Muscle of back (tissue), 11 donors: Measurements from ENCODE around the gene LIF. TPM values are rescaled to one million over a fixed set of nuclear protein-coding genes. Genes with fewer than 3 reads are reported as not detected.
"Not testable (repeated sequence)": the region's sequence is repeated elsewhere in the genome, so short reads cannot be mapped to it uniquely, and the experiment has no call there.

Source experiments
- DNase-seq, 3 donors: peaks; one replicate each; pipeline versions ENCODE4 v3.0.0 to v3.0.0-alpha.2; 2013
- polyA plus RNA-seq, 10 donors: library from polyadenylated mRNA; unstranded; fragments of 120-200 nt; gene quantifications; one replicate each; pipeline ENCODE4 v1.2.1, GENCODE V29; 2013; ENCODE audit not compliant: insufficient read length in 10 of 10

Gene LIF
- polyA plus RNA-seq, 10 donors, result 0.62 to 1.5 (median 0.80) TPM

DNA sequence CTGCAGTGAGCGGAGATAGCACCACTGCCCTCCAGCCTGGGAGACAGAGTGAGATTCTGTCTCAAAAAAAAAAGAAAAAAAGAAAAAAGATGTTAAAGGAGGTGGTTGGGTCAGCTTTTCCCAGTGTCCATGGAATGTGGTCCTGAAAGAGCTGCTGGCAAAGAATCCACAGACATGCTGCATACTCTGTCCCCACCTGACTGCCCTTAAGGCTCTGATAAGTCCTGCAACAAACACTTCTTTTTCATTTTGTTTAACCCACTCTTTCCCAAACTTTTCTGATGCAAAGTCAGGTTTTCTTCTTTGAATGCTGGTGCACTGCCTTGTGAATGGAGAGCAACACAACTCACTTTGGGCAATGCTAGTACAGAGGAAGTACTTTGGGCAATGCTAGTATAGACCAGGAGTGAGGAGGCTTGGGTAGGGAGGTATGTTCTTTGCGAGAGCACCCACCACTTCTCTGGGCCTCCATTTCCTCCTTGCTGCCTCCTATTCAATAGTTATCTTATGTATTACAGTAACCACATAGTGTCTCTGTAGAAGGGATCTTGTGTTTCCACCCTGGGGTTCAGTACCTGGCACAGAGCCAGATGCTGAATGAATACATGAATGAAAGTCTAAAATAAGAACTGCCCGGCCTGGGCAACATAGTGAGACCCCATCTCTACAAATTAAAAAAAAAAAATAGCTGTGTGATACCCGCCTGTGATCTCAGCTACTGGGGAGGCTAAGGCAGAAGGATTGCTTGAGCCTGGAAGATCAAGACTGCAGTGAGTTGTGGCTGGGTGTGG lies 18.9 kb downstream of the LIF start:
- no peak for DNase-seq

DNA sequence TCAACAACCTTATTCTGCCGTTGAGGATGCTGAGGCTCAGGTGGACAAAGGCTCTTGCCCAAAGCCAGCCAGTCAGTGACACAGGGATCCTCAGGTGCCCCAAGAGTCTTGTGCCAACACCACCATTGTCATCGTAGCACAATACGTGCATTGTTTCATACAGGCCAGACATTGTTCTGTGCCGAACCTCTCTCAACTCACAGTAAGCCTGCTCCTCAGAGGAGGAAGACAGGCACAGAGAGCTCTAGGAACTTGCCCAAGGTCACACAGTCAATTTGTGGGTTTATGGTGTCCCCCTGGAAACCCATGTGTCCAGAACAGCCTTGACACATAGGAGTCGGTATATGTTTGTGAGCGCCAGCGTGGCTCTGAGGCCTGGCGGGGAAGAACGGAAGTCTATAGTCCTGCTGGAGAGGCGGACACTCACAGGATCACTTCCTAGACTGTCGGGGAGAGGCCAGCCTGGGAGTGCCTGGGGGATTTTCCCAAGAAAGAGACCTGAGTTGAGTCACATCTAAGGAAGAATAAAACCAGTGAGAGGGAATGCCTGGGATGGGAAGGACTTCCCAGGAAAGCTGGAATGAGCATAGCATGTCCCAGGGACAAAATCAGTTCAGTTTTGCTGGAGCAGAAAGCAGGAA lies 20.2 kb downstream of the LIF start:
- DNase-seq, result no peak

DNA sequence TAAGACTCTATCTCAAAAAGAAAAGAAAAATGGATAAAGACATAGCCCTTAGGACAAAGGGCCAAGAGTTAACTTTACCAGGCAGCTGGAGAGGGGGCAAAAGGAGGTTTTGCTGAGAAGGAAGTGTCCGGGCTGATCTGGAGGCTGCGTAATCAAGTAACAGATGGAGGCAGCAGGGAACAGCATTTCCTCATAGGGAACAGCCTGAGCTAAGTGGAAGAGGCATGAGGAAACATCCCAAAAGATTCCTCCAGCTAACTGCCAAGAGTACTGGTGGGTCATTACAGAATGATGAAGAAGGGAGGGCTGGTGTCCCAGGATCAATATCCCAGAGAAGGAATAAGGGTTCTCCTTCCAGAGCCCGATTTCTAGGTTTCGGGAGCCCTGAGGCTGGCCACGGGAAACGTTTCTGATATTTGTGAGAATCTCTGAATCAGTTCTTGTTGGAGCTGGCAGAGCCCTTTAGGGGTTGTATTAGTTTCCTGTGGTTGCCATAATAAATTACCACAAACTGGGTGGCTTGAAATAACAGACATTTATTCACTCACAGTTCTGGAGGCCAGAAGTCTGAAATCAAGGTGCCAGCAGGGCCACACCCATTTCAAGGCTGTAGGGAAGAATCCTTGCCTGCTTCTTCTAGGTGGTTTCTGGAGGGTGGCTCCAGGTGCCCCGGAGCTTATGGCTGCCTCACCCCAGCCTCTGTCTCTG lies 21.2 kb downstream of the LIF start:
- no peak for DNase-seq

DNA sequence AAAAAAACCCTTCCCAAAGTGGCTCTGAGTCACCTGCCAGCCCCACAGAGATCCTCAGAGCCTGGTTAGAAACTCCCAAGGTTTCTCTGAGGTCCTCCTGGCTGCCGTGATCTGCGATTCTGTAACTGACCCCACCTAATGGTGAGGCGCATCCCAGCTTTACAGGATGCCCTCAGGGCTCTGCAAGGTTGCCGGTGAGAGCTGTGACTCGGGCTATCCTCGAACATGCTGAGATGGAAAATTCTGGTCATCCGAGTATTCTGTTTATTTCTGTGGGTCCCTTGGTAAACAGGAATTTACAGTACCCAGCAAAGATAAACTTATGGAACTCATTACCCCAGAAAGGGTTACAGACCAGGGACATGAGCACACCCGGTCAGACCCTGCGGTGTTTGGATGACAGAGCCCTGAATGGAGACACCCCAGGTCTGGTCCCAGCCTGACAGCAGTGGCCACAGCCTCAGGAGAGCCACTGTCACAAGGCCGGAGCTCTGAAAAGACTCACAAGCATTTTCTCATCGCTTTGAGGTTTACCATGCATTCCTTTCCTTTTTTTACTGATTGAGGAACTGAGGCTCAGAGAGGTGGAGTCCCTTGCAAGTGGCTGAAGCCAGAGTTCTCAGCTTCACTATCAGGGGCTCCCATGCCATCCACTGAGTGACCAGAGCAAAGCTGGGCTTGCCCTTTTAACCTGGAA lies 22.2 kb downstream of the LIF start:
- no peak for DNase-seq

DNA sequence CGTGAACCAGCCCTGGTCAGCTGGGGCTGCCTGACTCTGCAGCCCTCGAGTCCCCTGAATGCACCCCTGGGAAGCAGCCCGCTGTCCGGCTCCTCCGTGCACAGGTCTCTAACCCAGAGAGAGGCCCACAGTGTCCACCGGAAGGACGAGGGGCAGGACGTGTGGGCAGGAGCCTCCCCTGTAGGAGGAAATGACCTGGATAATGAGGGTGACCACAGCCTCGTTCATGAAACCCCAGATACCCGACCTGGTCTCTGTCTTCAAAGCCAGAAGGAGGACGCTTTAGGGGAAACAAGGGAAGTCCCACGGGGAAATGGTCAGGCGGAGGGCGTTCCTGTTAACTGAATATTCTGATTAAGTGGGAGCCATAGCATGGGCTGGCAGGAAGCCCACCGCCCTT lies 23.3 kb downstream of the LIF start:
- no peak for DNase-seq

DNA sequence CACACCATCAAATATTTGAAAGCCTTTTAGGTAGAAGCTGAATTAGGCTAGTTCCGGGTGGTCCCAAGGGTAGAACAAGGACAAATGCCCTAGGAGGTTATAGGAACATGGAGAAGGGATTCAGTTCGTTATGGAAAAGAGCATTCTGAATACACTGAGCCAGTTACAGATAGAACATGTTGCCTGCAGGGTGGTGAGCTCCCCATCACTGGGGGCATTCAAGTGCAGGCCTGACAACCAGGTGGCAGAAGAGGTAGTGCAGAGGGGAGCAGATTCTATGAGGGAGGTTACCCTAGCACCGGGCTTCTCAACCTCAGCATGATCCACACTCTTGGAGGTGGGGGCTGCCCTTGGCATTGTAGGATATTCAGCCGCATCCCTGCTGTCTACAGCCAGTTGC lies 24.2 kb downstream of the LIF start:
- DNase-seq, result no peak

DNA sequence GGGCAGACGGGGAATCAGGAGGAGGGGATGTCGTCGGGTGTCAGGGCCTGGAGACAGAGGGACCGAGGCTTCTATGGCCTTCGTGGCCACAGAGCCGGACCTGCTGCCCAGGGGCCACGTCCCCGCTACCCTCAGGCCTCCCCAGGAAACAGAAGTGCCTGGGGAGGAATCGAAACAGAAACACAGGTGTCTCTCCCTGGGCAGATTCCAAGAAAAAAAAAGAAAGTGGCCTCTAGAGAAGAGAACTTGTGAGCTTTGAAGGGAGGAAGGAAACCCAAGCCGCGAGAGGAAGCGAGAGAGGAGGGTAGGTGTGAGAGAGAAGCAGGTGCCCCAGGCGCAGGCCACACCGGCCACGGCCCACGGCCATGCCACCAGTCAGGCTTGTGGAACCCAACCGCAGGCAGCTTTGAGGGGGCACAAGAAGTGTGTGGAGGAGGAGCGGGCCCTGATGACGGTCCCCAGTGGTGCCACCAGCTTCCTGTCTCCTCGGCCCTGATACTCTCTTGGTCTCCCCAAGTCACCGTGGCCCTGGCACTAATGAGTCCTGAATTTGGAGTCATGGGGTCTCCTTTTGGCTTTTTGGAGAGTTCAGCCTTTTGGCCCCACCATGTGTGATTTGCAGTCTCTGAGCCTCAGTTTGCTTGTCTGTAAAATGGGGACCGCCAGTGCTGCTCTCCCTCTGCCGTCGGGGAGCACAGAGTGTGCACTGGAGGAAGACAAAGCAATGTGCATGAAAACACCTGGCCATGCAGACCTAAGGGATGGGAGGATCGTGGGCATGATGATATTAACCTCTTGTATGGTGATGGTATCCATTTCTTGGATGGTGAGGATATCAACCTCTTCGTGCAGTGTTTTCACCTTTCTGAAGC lies 25.2 kb downstream of the LIF start:
- no peak for DNase-seq

DNA sequence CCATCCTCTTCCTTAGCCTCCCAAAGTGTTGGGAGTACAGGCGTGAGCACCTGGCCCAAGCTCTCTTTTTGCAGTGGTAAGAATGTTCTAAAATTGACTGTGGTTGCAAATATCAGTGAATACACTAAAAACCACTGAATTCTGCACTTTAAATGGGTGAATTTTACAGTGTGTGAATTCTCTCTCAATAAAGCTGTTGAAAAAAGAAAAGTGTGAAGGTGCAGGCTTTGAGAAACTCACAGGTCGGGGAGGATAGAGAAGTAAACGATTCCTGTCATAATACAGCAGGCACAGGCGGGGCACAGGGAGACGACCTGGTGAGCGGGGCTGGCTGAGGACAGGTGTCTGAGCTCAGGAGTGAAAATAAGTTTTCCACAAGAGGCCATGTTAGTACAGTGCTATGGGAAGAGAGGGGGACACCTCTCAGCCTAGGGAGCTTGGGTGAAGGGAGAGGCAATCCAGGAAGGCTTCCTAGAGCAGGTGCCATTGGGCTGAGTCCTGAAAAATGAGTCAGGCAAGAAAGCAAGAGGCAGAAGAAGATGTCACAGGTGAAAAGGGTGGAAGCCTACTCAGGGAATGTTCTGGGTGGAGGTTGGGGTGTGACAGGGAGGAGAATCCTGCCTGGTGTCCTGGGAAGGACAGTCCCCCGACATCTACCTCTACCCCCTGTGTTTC lies 26.1 kb downstream of the LIF start:
- no peak for DNase-seq

DNA sequence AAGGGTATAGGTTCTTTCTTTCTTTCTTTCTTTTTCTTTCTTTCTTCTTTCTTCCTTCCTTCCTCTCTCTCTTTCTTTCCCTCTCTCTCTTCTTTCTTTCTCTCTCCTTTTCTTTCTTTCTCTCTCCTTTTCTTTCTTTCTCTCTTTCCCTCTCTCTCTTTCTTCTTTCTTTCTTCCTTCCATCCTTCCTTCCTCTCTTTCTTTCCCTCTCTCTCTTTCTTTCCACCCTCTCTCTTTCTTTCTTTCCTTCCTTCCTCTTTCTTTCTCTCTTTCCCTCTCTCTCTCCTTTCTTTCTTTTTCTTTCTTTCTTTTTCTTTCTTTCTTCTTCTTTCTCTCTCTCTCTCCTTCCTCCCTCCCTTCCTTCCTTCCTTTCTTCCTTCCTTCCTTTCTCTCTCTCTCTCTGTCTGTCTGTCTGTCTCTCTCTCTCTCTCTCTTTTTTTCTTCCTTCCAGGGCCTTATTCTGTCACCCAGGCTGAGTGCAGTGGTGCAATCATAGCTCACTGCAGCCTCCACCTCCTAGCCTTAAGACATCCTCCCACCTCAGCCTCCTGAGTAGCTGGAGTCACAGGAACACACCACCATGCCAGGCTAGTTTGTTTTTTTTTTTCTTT lies 26.8 kb downstream of the LIF start:
- no peak for DNase-seq

DNA sequence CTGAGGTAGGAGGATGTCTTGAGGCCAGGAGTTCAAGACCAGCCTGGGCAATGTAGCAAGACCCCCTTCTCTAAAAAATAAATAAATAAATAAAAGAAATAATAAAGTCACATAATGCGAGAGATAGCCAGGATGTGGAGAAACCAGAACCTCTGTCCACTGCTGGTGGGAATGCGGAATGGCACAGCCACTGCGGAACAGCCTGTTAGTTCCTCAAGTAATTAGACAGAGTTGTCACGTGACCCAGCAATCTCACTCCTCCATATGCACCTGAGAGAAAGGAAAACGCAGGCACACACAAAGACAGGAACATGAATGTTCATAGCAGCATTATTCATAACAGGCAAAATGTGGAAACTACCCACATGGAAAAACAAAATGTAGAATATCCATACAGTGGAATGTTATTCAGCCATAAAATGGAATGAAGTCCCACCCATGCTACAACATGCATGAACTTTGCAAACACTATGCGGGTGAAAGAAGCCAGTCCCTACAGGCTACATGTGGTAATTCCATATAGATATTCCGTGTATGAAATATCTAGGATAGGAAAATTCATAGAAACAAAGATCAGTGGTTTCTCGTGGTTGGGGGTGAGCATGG lies 27.4 kb downstream of the LIF start:
- no peak for DNase-seq

DNA sequence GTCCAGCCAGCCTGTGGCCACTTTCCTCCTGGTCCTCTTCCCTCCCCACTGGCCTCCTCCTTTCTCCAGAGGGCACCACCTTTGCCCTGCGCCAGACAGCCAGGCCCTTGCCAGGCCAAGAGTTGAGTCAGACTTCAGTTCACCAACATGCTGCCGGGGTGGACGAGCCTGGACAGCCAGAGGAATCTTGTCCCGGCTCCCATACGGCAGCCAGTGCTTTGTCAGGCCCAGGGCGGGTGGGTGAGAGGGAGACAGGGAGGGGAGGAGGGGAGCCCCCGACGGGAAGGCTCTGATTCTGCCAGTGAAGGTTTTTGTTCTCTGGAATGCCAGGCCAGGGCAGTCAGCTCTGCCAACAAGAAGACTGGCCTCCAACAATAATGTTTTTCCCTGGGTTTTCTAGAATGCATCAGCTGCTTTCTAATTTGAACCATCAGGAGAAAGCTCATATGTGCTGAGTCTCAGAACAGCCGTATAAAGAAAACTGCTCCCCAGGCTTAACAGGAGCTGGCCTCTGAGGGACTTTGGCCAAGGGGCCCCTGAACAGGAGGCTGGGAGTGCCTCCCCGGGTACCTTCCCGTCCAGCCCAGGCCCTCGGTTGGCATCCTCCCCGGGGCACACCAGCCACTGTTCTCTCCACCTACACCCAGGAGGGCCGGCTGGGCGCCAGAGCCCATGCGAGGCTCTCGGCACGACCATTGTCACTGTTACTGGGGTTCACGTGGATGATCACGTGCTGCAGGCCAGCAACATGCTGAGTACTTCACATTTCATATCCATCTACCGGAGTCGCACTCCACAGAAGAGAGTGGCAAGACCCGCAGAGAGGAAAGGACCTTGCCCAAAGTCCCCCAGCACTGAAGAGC lies 28.6 kb downstream of the LIF start:
- DNase-seq, result no peak

DNA sequence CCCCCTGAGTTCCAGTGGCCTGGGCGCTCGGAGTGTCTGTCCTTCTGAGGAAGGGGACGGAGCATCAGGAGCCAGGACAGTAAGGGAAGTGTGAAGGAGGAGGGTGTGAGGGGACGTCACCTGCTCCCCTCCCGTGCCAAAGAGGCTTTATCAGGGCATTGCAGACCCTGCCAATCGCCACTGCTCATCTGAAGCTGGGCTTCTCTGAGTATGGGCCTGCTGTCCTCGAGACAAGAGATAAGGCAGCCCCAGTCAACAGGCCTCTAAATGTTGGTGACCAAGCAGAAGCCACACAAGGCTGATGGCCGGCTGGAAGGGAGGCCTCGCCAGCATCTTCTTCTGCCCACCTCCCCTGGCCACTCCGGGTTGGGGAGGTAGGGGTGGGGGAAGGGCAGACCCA lies 29.8 kb downstream of the LIF start:
- no peak for DNase-seq

DNA sequence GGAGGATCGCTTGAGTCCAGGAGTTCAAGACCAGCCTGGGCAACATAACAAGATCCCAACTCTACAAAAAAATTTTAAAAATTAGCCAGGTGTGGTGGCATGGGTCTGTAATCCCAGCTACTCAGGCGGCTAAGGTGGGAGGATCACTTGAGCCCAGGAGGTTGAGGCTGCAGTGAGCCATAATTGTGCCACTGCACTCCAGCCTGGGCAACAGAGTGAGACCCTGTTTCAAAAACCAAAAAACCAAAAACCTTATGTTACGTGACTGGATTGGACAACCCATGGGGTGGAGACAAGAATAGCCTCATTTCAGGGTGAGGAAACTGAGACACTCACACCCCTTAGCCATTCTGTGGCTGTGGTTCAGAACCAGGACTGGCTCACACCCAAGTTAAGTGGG lies 30.3 kb downstream of the LIF start:
- not testable (repeated sequence) for DNase-seq

DNA sequence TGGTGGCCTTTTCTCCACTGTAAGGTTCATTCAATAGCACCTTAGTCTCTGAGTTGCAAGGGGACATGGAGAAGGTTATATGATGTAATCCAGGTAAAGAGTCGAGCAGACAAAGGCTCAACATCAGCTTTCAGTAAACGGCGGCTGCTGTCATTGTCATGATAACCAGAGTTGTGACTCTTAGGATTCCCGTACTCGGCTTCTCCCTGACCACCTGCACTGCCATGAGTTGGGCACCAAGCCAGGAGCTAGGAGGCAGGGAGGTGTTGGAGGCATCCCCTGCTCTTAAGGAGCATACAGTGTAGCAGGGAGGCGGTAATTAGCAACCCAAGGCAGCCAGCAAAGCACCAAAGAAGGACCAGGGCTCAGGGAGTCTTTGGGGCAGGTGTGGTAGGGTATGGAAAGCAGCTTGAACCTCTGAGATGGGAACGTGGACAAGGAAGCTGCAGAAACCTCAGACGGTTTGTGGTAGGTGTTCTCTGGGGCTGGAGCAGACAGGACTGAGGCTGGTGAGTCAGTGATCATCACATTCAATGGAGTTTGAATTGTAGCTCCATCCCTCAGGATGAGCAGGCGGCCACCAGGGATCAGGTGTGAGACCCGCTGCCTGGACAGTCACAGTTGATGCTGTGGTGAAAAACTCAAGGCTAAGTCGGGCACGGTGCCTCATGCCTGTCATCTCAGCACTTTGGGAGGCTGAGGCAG lies 31.7 kb downstream of the LIF start:
- DNase-seq, result no peak

DNA sequence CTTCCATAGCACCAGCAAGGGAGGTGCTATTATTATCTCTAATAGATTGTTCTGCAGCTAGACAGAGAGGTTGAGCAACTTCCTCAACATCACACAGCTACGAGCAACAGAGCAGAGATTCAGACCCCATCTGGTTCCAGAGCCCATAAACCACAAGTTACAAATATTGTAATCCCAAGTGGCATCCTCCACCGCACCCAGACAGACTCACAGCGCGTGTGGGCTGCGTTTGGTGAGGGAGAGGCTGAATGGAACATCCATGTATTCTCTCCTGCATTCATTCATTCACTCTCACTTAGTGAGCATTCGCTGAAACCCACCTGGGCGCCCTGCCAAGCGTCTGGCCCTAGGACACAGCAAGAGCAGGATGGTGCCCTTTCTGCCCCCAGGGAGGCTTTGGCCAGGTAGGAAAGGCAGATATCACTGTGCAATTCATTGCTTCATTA lies 33.5 kb downstream of the LIF start:
- no peak for DNase-seq

DNA sequence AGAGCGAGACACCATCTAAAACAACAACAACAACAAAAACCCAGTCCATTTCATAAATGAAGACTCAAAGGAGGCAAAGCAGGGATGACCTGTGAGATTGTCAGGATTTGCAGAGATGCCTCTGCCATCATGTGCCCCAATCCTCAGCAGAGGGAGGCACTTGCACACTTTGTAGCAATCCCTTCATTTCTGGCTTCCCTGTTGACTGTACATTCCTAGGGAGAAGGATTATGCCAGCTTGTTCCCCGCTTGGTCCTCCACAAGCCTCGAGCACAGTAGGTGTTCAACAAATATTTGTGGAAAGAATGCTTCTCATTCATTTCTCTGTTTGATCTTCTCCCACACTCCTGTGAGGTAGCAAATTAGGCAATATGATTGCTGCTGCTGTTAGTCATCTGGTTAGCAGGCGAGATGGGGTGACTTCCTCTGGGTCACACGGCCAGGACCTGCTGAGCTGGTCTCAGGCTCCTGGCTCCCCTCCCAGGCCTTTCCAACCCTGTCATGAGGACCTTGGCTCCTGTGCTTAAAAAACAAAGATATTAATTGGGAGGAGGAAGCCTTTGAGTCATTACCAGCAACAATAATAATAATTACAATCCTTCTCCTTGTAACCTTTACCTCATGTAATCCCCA lies 34.1 kb downstream of the LIF start:
- DNase-seq, result no peak

DNA sequence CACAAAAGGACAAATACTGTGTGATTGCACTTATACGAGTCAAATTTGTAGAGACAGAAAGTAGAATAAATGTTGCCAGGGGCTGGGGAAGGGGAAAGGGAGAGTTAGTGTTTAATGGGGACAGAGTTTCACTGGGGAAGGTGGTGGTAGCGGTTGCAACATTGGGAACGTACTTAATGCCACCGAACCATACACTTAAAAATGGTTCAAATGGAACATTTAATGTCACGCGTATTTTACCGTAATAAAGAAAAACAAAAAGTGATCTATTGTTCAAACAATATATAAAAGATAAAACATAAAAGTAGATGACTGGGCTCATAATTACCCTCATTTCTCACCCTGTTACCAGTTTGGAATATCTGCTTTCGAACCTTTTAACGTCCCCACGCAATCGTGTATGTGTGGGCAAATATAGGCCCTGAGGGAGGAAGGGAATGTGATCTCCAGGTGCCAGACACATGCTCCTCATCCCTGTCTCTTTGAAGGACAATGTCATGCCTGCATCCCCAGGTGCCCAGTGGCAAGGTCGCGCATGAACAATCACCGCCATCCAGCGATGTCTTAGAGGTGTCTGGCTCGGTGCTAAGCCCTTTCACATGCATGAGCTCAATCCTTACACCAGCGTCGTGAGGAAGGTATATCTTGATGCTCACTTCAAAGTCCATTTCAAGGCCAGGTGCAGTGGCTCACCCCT lies 35.3 kb downstream of the LIF start:
- no peak for DNase-seq
